Measurements from ENCODE around the gene GTF3C1. TPM values are rescaled to one million over a fixed set of nuclear protein-coding genes. Genes with fewer than 3 reads are reported as not detected.
A peak's percentile ranks its signal among the peaks of the same experiment; 100 is the strongest.

GTF3C1 gene
- total and polyA plus RNA-seq, 4 donors = 33.5 to 84.0 (median 67.5) TPM

DNA sequence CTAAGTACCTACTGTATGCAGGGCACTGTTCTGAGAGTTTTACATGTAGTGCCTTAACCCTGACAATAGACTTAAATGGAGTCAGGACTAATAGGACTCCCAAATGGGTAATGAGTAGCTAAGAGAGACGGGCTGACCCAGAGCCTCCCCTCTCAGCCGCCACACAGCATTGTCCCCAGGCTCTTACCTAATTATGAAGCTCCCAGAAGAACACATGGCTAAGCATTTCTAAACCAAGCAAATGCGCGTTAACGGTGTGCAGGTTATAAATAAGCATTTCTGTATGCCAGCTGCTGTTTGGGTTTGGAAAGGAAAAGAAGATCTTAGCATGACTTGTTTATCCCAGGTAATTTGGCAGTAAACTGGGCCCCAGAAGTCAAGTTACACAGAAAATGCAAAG lies 14.5 kb upstream of the GTF3C1 start:
- peaks cover 0 to 7% (median 0%) of the 10 kb centered on the region in 5 donors for H3K4me1 ChIP-seq (ENCODE audit: control insufficient read depth in 5 of 5, insufficient read depth in 5 of 5, low read length in 5 of 5)
- no peaks in the 10 kb centered on the region for H3K9me3 ChIP-seq (ENCODE audit: control insufficient read depth in 4 of 4, insufficient read depth in 3 of 4, low read length in 3 of 4)
- no peak for ATAC-seq (ENCODE audit: insufficient read depth, low FRiP score)
- H3K4me3 ChIP-seq = no peak overlapping the region
- 77 to 90% methylated on average over 5 of the region's 5 CpGs for WGBS, 2 donors
- no peak overlapping the region for H3K9ac ChIP-seq (ENCODE audit: insufficient read depth in 1 of 2, low read length in 2 of 2)
- H3K27me3 ChIP-seq (ENCODE audit: control insufficient read depth in 3 of 3, insufficient read depth in 3 of 3, low read length in 2 of 3) = no peaks in the 10 kb centered on the region
- TF ChIP-seq, protein P1, sequence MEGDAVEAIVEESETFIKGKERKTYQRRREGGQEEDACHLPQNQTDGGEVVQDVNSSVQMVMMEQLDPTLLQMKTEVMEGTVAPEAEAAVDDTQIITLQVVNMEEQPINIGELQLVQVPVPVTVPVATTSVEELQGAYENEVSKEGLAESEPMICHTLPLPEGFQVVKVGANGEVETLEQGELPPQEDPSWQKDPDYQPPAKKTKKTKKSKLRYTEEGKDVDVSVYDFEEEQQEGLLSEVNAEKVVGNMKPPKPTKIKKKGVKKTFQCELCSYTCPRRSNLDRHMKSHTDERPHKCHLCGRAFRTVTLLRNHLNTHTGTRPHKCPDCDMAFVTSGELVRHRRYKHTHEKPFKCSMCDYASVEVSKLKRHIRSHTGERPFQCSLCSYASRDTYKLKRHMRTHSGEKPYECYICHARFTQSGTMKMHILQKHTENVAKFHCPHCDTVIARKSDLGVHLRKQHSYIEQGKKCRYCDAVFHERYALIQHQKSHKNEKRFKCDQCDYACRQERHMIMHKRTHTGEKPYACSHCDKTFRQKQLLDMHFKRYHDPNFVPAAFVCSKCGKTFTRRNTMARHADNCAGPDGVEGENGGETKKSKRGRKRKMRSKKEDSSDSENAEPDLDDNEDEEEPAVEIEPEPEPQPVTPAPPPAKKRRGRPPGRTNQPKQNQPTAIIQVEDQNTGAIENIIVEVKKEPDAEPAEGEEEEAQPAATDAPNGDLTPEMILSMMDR (IDR thresholded peaks at IDR 0.05; ENCODE audit: control extremely low read depth, extremely low read depth) = no peak
- H3K27ac ChIP-seq (ENCODE audit: low read depth in 1 of 2, low read length in 1 of 2) = no peak overlapping the region
- no peaks in the 10 kb centered on the region for H3K36me3 ChIP-seq (ENCODE audit: control insufficient read depth in 4 of 4, insufficient read depth in 4 of 4, low read length in 4 of 4)
- no peak for DNase-seq

DNA sequence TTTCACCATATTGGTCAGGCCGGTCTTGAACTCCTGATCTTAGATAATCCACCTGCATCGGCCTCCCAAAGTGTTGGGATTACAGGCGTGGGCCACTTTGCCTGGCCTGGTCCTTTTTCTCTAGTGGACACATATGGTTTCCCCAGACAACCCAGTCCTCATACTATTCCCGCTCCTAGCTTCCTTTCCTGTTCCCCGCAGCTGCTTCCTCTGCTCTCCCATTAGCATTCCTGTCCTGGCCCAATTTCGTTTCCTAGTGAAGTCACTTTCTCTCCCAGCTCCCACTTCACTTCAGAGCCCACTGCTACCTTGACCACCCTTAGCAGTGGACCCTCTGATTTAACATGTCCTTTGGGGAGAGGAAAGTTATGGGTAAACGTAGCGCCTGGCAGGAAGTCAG lies 11.5 kb upstream of the GTF3C1 start:
- ATAC-seq (ENCODE audit: insufficient read depth, low FRiP score) (no peak), DNase-seq (peak in 1 of 3 donors; percentile 17)
- WGBS, 2 donors = 81 to 87% methylated on average over 8 of the region's 8 CpGs
- Histone ChIP-seq H3K9me3 (ENCODE audit: control insufficient read depth in 4 of 4, insufficient read depth in 3 of 4, low read length in 3 of 4) (no peaks in the 10 kb centered on the region), H3K36me3 (ENCODE audit: control insufficient read depth in 4 of 4, insufficient read depth in 4 of 4, low read length in 4 of 4) (no peaks in the 10 kb centered on the region), H3K4me1 (ENCODE audit: control insufficient read depth in 5 of 5, insufficient read depth in 5 of 5, low read length in 5 of 5) (peaks cover 0 to 7% (median 0%) of the 10 kb centered on the region in 5 donors), H3K27me3 (ENCODE audit: control insufficient read depth in 3 of 3, insufficient read depth in 3 of 3, low read length in 2 of 3) (no peaks in the 10 kb centered on the region), H3K4me3 (no peak overlapping the region), H3K27ac (ENCODE audit: low read depth in 1 of 2, low read length in 1 of 2) (peak overlapping the region in 1 of 2 donors; percentile 61), H3K9ac (ENCODE audit: insufficient read depth in 1 of 2, low read length in 2 of 2) (peak overlapping the region in 1 of 2 donors; percentile 5)
- TF ChIP-seq, protein P1 (IDR thresholded peaks at IDR 0.05; ENCODE audit: control extremely low read depth, extremely low read depth) = no peak

- Histone ChIP-seq H3K9ac (ENCODE audit: insufficient read depth in 1 of 2, low read length in 2 of 2) (no peak overlapping the region), H3K4me3 (no peak overlapping the region), H3K9me3 (ENCODE audit: control insufficient read depth in 4 of 4, insufficient read depth in 3 of 4, low read length in 3 of 4) (no peaks in the 10 kb centered on the region), H3K4me1 (ENCODE audit: control insufficient read depth in 5 of 5, insufficient read depth in 5 of 5, low read length in 5 of 5) (peaks cover 0 to 6% (median 0%) of the 10 kb centered on the region in 5 donors), H3K36me3 (ENCODE audit: control insufficient read depth in 4 of 4, insufficient read depth in 4 of 4, low read length in 4 of 4) (peaks cover 0 to 2% (median 0%) of the 10 kb centered on the region in 4 donors), H3K27ac (ENCODE audit: low read depth in 1 of 2, low read length in 1 of 2) (no peak overlapping the region), H3K27me3 (ENCODE audit: control insufficient read depth in 3 of 3, insufficient read depth in 3 of 3, low read length in 2 of 3) (no peaks in the 10 kb centered on the region)
- WGBS, 2 donors = 82 to 88% methylated on average over 1 of the region's 1 CpG
- DNase-seq (no peak), ATAC-seq (ENCODE audit: insufficient read depth, low FRiP score) (no peak)
- TF ChIP-seq, protein P1 (IDR thresholded peaks at IDR 0.05; ENCODE audit: control extremely low read depth, extremely low read depth) = no peak
Measured at GRCh38 chr16:27558932-27559331, 9.2 kb upstream of the GTF3C1 start.

DNA sequence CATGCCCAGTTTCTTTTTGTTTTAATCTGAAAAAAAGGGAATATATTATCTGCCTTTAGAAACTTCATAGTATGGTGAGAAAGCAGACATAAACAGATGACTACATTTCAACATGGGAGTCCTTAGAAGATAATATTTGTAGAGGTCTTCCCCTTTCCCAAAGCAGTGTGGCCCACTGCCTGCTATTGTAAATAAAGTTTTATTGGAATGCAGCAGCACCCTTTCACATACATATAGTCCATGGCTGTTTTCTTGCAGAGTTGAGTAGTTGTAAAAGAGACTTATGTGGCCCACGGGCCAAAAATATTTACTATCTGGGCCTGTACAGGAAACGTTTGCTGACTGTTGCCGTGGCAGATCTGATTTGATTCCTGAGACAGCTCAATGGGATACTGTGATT lies 8.7 kb upstream of the GTF3C1 start:
- DNase-seq (no peak), ATAC-seq (ENCODE audit: insufficient read depth, low FRiP score) (no peak)
- TF ChIP-seq, protein P1 (IDR thresholded peaks at IDR 0.05; ENCODE audit: control extremely low read depth, extremely low read depth) = no peak
- WGBS, 2 donors = 77 to 85% methylated on average over 3 of the region's 3 CpGs
- Histone ChIP-seq H3K9me3 (ENCODE audit: control insufficient read depth in 4 of 4, insufficient read depth in 3 of 4, low read length in 3 of 4) (no peaks in the 10 kb centered on the region), H3K4me3 (no peak overlapping the region), H3K27ac (ENCODE audit: low read depth in 1 of 2, low read length in 1 of 2) (no peak overlapping the region), H3K9ac (ENCODE audit: insufficient read depth in 1 of 2, low read length in 2 of 2) (no peak overlapping the region), H3K36me3 (ENCODE audit: control insufficient read depth in 4 of 4, insufficient read depth in 4 of 4, low read length in 4 of 4) (peaks cover 0 to 2% (median 0%) of the 10 kb centered on the region in 4 donors), H3K4me1 (ENCODE audit: control insufficient read depth in 5 of 5, insufficient read depth in 5 of 5, low read length in 5 of 5) (peaks cover 0 to 6% (median 0%) of the 10 kb centered on the region in 5 donors), H3K27me3 (ENCODE audit: control insufficient read depth in 3 of 3, insufficient read depth in 3 of 3, low read length in 2 of 3) (no peaks in the 10 kb centered on the region)

Data from lung (tissue), 12 donors.